SK-N-SH treated with all-trans-retinoic acid at 6 μM for 48 hours (cell line): Measurements from ENCODE around the gene STAG1.

Source experiments
- BACH2 ChIP-seq: fragments of 250-450 bp; sonication (Bioruptor Pico); IDR thresholded peaks from 2 replicates; pipeline ENCODE4 v1.9.0; 2021; ENCODE audit warnings: mild to moderate bottlenecking, borderline replicate concordance
- CREB5 ChIP-seq: fragments of 250-450 bp; sonication (Bioruptor Pico); IDR thresholded peaks from 2 replicates; pipeline ENCODE4 v1.5.1; 2020; ENCODE audit warnings: low read depth, mild to moderate bottlenecking, moderate library complexity
- CSDC2 ChIP-seq: fragments of 250-450 bp; sonication (Bioruptor Pico); IDR thresholded peaks from 2 replicates; pipeline ENCODE4 v1.5.0; 2020; ENCODE audit warnings: mild to moderate bottlenecking, moderate library complexity
- CSRNP3 ChIP-seq: fragments of 250-450 bp; sonication (Bioruptor Pico); IDR thresholded peaks from 2 replicates; pipeline ENCODE4 v1.5.1; 2021; ENCODE audit warnings: mild to moderate bottlenecking, moderate library complexity
- ESRRG ChIP-seq: fragments of 250-450 bp; sonication (Bioruptor Pico); IDR thresholded peaks from 2 replicates; pipeline ENCODE4 v1.6.1; 2021; ENCODE audit warnings: mild to moderate bottlenecking
- GLIS3 ChIP-seq: fragments of 250-450 bp; sonication (Bioruptor Pico); IDR thresholded peaks from 2 replicates; pipeline ENCODE4 v1.5.0; 2020; ENCODE audit warnings: mild to moderate bottlenecking, moderate library complexity
- ISL1 ChIP-seq: fragments of 250-450 bp; sonication (Bioruptor Pico); IDR thresholded peaks from 2 replicates; pipeline ENCODE4 v2.1.2; 2022; ENCODE audit warnings: mild to moderate bottlenecking, moderate library complexity
- OSR1 ChIP-seq: fragments of 250-450 bp; sonication (Bioruptor Pico); IDR thresholded peaks from 2 replicates; pipeline ENCODE4 v1.8.0; 2022; ENCODE audit warnings: moderate library complexity, mild to moderate bottlenecking, inconsistent platforms
- PATZ1 ChIP-seq: fragments of 250-450 bp; sonication (Bioruptor Pico); IDR thresholded peaks from 2 replicates; pipeline ENCODE4 v1.8.0; 2020; ENCODE audit warnings: mild to moderate bottlenecking, moderate library complexity, borderline replicate concordance
- PPARA ChIP-seq: fragments of 250-450 bp; sonication (Bioruptor Pico); IDR thresholded peaks from 2 replicates; pipeline ENCODE4 v1.5.0; 2020; ENCODE audit warnings: mild to moderate bottlenecking, borderline replicate concordance
- RARB ChIP-seq: fragments of 250-450 bp; sonication (Bioruptor Pico); IDR thresholded peaks from 2 replicates; pipeline ENCODE4 v1.8.0; 2021; ENCODE audit warnings: mild to moderate bottlenecking, moderate library complexity
- TSHZ2 ChIP-seq: fragments of 250-450 bp; sonication (Bioruptor Pico); IDR thresholded peaks from 2 replicates; pipeline ENCODE4 v1.5.0; 2020; ENCODE audit warnings: mild to moderate bottlenecking, moderate library complexity
- ZFP3 ChIP-seq: fragments of 250-450 bp; sonication (Bioruptor Pico); IDR thresholded peaks from 2 replicates; pipeline ENCODE4 v1.5.0; 2020; ENCODE audit warnings: mild to moderate bottlenecking, moderate library complexity

- no peak for TF ChIP-seq BACH2
- no peak for TF ChIP-seq CREB5 (CRISPR knock-in tag)
- no peak for TF ChIP-seq ZFP3 (CRISPR knock-in tag)
- no peak for TF ChIP-seq ESRRG (CRISPR knock-in tag)
- TF ChIP-seq GLIS3 (CRISPR knock-in tag): no peak
- TF ChIP-seq RARB: no peak
- TF ChIP-seq OSR1 (CRISPR knock-in tag): no peak
- no peak for TF ChIP-seq CSDC2
- TF ChIP-seq ISL1 (CRISPR knock-in tag): no peak
- TF ChIP-seq PPARA: no peak
- no peak for TF ChIP-seq TSHZ2 (CRISPR knock-in tag)
- no peak for TF ChIP-seq PATZ1 (CRISPR knock-in tag)
- TF ChIP-seq CSRNP3 (CRISPR knock-in tag): no peak
Measured at GRCh38 chr3:136292500-136292899, 459.7 kb downstream of the STAG1 start.
